GM18511 (cell line): Measurements from ENCODE around the gene SEMA4F.
"Not testable (repeated sequence)": the region's sequence is repeated elsewhere in the genome, so short reads cannot be mapped to it uniquely, and the experiment has no call there.

Experiments used
- ATAC-seq: cut with Tn5 transposase; IDR thresholded peaks from one replicate; pipeline ENCODE4 v1.9.1; 2021; ENCODE audit warnings: mild to moderate bottlenecking, moderate library complexity; ENCODE audit not compliant: unreplicated experiment

SEMA4F gene, protein sequence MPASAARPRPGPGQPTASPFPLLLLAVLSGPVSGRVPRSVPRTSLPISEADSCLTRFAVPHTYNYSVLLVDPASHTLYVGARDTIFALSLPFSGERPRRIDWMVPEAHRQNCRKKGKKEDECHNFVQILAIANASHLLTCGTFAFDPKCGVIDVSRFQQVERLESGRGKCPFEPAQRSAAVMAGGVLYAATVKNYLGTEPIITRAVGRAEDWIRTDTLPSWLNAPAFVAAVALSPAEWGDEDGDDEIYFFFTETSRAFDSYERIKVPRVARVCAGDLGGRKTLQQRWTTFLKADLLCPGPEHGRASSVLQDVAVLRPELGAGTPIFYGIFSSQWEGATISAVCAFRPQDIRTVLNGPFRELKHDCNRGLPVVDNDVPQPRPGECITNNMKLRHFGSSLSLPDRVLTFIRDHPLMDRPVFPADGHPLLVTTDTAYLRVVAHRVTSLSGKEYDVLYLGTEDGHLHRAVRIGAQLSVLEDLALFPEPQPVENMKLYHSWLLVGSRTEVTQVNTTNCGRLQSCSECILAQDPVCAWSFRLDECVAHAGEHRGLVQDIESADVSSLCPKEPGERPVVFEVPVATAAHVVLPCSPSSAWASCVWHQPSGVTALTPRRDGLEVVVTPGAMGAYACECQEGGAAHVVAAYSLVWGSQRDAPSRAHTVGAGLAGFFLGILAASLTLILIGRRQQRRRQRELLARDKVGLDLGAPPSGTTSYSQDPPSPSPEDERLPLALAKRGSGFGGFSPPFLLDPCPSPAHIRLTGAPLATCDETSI

GRCh38 chr2:74653985-74654882 lies at the start of gene SEMA4F:
Gene SEMA4F, plus strand, starts transcription at chr2:74654247. Its CDS starts 130 bp downstream, at chr2:74654377.
- ATAC-seq = peak; percentile 100

- no peak for ATAC-seq
Observed at GRCh38 chr2:74606927-74607326, 47.1 kb upstream of the SEMA4F start.

DNA sequence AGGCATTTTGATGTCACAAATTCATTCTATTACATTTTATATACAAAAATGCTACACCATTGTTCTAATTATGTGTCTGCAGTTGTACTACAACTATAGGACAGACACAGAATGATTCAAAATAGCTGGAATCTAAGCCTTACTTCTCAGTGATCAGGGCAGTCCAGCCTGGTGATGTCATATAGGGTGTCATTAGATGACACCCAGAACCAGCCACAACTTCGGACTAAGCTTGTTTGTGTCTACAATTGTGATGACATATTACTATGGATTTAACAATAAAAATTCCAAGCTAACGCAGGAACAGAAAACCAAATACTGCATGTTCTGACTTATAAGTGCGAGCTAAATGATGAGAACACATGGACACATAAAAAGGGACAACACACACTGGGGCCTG lies 36.9 kb upstream of the SEMA4F start:
- ATAC-seq = no peak

GRCh38 chr2:74618410-74619083 lies 35.5 kb upstream of the SEMA4F start:
- ATAC-seq = no peak

DNA sequence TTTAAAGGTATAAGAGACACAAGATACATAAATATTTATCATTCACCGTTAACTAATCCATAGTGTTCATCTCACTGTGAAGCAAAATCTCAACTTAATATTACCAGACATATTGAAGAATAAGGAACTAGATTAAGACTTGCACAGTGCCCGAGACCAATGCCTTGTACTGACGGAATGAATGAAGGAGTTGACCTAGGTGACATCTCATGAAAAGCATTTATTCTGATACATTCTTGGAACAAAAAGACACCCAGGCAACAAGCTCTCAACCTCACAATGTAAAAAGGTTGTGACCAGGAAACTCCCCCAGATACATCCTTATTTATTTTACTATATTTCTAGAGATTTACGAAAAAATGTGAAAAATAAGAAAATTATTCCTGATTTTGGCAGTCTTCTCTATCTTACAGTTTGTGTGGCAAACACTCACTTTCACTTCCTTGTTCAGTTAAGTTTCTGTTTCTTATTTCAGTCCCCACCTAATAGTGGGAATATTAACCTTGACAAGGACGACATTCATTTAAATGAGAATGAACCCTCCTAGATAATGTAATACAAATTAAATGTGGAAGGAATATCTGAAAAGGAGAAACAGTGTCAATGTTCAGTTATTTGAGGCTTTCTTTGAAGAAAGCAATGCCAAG lies 34.3 kb upstream of the SEMA4F start:
- ATAC-seq = peak; percentile 73

DNA sequence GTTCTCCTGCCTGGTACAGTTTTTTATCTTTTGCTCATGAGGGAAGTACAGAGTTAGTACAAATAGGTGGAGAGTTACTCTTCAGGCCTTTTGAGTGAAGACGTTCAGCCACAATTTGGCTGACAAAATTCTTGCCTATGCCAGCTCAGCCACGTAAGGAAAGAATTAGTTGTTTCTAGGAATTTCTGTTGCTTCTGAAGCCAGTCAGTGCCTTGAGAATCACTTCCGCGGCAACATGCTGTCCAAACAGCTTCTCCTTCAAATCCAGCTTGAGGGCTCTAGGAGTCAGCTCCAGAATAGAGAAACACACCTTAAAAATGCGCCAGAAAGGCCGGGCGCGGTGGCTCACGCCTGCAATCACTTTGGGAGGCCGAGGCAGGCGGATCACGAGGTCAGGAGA lies 33.4 kb upstream of the SEMA4F start:
- no peak for ATAC-seq

- no peak for ATAC-seq
Observed at GRCh38 chr2:74625658-74626425, 28.2 kb upstream of the SEMA4F start.

- no peak for ATAC-seq
Observed at GRCh38 chr2:74628538-74629105, 25.4 kb upstream of the SEMA4F start.

- not testable (repeated sequence) for ATAC-seq
Observed at GRCh38 chr2:74630454-74630853, 23.6 kb upstream of the SEMA4F start.

- ATAC-seq = no peak
Observed at GRCh38 chr2:74632209-74632938, 21.7 kb upstream of the SEMA4F start.

DNA sequence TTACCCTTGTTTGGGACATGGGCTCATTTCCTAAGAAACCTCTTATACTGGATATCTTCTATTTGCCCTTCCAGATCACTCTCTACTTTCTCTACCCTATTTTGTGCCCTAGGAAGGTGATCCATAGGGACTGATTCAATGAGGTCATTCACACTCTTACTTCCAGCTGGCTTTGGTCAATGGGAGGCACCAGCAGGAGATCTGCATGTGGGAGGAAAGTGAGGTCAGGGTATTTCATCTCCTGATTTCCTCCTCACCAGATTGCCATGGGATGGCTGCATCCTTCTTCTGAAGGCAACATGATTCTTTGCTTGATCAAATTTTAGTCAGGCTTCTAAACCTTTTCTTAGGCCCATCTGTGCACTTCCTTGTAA lies 21.1 kb upstream of the SEMA4F start:
- no peak for ATAC-seq

GRCh38 chr2:74639550-74639949 lies 14.5 kb upstream of the SEMA4F start:
- no peak for ATAC-seq

GRCh38 chr2:74645344-74645743 lies 8.7 kb upstream of the SEMA4F start:
- no peak for ATAC-seq

- ATAC-seq = no peak
Observed at GRCh38 chr2:74646201-74646600, 7.8 kb upstream of the SEMA4F start.

DNA sequence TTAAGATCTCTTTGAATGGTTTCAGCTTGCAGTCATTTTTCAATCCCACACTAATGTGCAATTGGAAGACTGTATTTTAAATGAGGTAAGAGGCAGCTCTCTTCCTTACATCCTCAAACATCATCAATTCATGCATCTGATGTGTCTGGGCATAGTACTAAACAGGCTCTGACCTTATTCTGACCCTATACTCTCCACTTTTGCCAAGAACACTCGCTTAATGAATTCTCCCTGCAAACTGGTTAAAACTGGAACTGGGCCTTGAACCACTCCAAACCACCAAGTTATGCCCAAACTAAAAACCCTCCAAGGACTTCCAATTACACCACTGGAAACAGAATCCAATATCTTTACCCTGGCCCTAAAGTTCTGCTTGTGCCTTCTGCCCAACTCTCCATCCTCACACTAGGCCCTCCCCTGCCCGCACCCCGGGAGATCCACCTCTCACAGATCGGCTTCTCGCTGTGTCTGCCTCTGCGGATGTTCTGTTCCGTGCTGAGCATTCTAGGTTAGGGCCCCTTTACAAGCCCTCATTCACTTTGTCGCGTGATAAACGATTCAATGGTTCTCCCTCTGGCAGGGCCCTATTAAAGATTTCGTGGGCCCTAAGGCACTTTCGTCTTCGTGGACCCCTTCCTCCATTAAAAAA lies 7.1 kb upstream of the SEMA4F start:
- no peak for ATAC-seq

- no peak for ATAC-seq
Observed at GRCh38 chr2:74648009-74648443, 6.0 kb upstream of the SEMA4F start, which contains the start of gene M1AP. Gene M1AP, minus strand, starts transcription at chr2:74648330. Its CDS starts 8,055 bp downstream, at chr2:74640275.

GRCh38 chr2:74653589-74653984 lies 460 bp upstream of the SEMA4F start:
- ATAC-seq = peak; percentile 32

- no peak for ATAC-seq
Observed at GRCh38 chr2:74655579-74655978, 1.5 kb downstream of the SEMA4F start.
